Activated gamma-delta T cell treated with anti-CD3 and anti-CD28 coated beads, Interleukin-2, amount 50 U/mL, for 16 hours (primary cell): Measurements from ENCODE around the gene ABT1.

Experiments used
- DNase-seq: peaks from one replicate; pipeline ENCODE4 v3.0.0-alpha.2; 2020; ENCODE audit warnings: low read depth

Gene ABT1

GRCh38 chr6:26604797-26605196, 8.0 kb downstream of the ABT1 start:
- no peak for DNase-seq

- DNase-seq, result peak; percentile 39
Observed at GRCh38 chr6:26607434-26608230, 10.9 kb downstream of the ABT1 start.

- DNase-seq, result no peak
Observed at GRCh38 chr6:26609463-26609862, 12.7 kb downstream of the ABT1 start.

- DNase-seq, result no peak
Observed at GRCh38 chr6:26611599-26611998, 14.8 kb downstream of the ABT1 start.

- no peak for DNase-seq
Observed at GRCh38 chr6:26613201-26613600, 16.4 kb downstream of the ABT1 start.

- DNase-seq, result no peak
Observed at GRCh38 chr6:26613689-26614683, 17.2 kb downstream of the ABT1 start.

- no peak for DNase-seq
Observed at GRCh38 chr6:26623339-26623859, 26.6 kb downstream of the ABT1 start.

- no peak for DNase-seq
Observed at GRCh38 chr6:26624557-26624956, 27.8 kb downstream of the ABT1 start.

GRCh38 chr6:26627843-26628242, 31.1 kb downstream of the ABT1 start:
- DNase-seq, result no peak

- DNase-seq, result no peak
Observed at GRCh38 chr6:26629359-26629758, 32.6 kb downstream of the ABT1 start.

GRCh38 chr6:26640806-26641205, 44.1 kb downstream of the ABT1 start:
- DNase-seq, result no peak

GRCh38 chr6:26646074-26646473, 49.3 kb downstream of the ABT1 start:
- no peak for DNase-seq
